TTC549 (cell line): ENCODE measurements around the gene GAB2.

Source experiments
- FAIRE-seq: peaks from 2 replicates; lab custom pipeline; 2012; peaks lifted over from hg19 to GRCh38; lab: Jason Lieb, UNC

GAB2 gene

DNA sequence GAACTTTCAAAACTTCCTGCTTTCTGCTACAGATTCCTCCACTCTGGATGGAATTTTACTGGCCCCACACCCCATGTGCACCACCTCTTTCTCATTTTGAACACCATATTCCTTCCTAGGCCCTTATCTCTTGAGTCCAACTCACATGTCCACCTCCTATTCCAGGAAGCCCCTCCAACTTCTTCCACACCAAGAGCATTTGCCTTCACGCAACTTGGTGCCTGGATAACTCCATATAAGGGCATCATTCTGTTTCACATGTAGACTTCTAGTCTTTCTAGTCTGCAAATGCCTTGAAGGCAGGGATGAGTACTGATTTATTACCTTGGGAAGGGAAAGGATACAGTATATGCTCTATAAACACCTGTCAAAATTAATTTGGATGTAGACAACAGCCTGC, 17.5 kb downstream of the GAB2 start:
- no peak for FAIRE-seq

DNA sequence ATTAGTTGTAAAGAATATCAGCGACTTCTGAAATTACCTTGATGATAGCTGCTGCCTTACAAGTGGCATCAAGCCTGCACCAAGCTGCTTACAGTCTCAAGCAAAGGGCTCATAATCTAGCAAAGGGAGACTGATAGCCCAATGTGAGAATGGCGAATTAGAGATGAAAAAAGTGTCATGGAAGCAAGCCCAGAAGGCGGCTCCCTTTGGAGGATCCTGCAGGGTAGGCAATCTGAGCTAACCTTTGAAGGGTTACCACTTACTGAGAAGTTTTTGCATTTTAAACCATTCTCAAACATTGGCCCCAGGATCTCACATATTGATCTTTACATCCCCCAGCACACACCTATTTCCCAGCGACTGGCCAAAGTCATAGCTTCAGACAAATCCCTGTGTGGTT, 18.5 kb downstream of the GAB2 start:
- FAIRE-seq = no peak

DNA sequence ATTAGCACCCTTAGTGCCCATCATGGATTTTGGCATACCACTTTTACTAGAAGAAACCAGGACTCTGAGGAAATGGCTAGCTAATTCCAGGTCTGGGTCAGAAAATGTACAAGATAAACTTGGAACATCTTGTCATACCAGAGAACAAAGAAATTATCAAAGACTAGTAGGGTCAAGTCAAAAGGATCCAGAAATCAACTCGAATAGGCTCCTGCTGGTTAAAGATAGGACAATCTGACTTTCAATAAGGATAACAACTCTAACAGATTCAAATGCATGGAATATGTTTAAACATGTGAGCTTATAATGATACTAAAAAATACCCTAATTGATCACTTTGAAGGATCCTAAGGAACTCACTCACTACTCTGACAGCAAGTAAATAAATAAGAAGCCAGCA, 18.9 kb downstream of the GAB2 start:
- FAIRE-seq = no peak

DNA sequence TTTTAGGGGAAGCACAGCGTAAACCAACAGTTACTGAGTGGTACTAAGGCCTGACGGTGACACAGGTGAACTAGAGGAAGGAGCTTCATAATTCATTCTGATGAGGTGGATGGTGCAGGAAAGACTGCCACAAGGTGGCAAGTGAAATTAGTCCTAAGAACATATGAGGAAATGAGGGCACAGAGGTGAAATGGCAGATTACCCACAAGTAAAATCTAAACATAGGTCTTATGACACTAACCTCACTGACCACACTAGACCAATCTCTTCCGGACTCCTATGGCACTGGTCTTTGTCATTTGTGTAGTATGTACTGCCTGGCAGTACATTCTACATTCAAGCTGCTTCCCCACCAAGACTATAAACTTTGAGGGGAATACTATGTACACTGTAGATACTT, 20.2 kb downstream of the GAB2 start:
- FAIRE-seq = no peak

DNA sequence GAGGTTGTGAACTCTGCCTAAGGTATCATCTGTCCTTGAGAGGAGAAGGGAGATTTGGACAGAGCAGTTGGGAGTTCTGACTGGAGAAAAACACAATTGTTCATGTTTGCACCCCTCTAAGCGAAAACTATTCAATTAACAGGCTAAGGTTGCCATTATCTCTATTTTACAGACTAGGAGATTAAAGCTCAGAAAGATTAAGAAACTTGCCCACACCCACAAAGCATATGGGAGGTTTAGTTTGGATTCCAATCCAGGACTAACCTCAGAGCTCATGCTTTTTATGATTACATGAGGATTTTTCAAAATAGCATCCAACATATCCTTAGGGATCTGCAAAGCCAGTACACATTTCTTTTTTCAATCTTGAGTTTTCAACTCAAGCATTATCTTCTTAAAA, 22.0 kb downstream of the GAB2 start:
- no peak for FAIRE-seq

DNA sequence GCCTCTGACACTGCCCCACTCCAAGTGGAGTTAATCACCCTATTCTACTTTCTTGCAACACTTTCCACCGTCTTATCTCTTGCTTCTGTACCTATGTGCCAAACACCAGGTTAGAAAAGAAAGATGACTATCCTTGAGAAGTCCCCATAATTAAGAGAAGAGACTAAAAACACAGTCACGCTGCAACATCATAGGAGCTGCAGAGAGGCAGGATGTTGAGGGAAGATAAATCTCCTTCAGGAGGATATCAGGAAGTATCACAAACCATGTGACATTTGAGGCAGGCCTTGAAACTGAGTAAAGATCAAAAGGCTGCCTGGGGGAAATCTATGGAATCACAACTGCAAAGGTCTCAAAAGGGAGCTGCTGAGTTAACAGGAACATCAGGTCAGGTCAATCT, 24.8 kb downstream of the GAB2 start:
- FAIRE-seq = no peak

DNA sequence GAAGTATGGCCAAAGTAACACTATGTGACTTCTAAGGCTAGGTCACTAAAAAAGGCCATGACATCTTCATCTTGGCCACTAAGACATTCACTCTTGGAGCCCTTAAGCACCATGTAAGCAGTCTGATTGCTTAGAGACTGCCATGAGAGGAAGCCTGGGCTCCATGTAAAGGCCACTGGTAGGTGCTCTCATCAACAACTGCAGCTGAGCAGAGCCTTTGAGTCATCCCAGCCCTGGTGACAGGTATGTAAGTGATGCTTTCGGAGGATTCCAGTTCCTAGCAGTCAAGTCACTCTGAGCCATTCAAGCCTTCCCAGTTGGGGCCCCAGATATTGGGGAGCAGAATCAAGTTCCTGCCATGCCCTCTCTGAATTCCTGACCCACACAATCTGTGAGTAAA, 26.2 kb downstream of the GAB2 start:
- no peak for FAIRE-seq

DNA sequence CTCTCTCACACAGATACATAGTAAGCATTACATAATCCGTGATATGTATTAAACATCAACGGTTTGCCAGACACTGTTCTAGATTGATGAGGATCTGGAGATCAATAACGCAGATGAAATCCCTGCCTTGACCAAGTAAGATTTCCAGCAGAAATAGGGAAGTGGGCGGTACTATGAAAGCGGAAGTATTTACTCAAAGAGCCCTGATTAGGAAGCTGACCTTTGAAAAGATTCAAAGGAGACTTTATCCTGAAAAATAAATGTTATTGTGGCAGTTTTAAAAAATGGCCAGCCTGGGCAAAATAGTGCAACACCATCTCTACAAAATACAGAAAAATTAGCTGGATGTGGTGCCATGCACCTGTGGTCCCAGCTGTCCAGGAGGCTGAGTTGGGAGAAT, 26.8 kb downstream of the GAB2 start:
- FAIRE-seq = no peak

DNA sequence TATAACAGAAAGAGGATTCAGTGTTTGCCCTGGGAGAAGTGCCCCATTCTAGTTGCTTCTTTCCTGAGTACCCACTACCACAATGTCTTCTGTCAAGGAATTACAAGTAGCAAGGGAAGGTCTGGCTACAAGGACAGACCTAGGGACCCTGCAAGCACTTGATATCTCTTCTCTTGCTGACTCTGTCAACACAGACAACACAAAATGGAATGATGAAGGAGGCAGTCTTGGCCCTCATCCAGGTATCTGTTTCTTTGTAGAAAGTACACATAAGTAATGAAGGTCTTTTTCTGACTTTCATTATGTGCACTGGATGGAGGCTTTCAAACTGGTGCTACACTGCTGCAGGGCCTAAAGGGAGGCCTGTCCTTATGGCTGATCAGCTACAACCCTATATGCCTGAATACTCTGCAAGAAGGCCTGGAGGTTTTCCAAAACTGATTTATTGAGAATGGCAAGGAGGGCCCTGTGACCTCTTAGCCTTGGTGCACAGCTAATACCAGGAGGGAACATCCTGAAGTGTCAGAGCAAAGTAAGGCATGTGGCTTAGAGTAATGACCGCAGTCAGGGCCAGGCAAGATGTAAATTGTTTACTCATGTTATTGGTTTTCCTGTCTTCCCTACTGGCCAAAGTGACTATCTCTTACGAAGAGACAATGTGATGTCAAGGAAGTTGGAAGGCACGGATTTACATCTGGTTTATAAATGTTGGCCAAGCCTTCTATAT, 31.2 kb downstream of the GAB2 start:
- no peak for FAIRE-seq

DNA sequence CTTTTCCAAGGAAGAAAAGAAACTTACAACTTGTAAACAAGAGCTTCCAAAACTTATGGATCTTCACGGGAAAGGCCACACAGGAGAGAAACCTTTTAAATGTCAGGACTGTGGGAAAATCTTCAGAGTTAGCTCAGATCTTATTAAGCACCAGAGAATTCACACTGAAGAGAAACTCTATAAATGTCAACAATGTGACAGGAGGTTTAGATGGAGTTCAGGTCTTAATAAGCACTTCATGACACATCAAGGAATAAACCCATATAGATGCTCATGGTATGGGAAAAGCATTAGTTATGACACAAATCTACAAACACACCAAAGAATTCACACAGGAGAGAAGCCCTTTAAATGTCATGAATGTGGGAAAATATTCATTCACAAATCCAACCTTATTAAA, 32.4 kb downstream of the GAB2 start:
- FAIRE-seq = no peak

DNA sequence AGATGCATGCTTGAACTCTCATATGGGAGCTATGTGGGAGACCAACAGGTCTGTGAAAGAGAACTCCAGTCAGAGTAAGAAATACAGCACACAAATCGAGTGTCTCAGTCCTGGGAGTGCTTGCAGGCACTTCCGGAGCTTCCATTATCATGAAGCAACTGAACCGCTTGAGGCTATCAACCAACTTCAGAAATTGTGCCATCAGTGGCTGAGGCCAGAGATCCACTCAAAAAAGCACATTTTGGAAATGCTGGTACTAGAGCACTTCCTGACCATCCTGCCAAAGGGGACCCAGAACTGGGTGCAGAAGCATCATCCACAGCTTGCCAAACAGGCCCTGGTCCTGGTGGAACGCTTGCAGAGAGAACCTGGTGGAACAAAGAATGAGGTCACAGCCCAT, 33.4 kb downstream of the GAB2 start:
- FAIRE-seq = no peak

DNA sequence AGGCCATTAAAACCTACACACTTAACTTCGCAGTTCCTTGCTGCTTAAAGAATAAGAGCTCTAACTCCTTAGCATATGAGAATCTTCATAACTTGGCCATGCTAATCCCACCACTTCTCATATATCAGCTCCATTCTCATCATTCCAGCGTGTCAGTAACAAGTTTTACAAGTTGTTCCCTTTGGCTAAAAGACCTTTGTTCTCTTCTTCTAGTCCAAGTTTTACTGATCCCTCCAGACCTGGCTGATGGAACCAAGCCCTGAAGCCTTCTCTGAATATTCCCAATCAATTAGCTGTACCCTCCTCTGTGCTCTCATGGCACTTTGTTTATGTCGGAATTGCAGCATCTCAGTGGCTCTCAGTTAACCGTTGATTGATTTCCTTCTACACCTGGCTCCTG, 35.8 kb downstream of the GAB2 start:
- FAIRE-seq = no peak

DNA sequence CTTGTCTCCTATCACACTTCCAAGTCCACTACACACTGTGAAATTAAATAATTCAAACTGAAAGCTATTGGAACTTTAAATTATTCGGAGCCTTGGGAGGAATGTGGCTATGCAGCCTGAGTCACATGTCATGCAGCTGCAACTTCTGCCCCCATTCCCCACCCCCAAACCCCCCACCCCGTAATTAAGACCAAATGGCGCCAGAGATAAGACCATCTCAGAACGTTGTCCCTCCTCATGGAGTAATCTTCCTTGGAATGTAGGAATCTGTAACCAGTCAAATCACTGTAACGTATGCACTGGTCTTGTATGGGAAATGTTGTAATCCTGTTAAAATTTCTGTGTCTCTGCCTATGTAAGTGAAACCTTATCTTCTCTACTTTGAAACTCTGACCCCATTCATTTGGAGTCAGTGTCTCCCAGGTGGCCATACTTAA, 37.0 kb downstream of the GAB2 start:
- no peak for FAIRE-seq

DNA sequence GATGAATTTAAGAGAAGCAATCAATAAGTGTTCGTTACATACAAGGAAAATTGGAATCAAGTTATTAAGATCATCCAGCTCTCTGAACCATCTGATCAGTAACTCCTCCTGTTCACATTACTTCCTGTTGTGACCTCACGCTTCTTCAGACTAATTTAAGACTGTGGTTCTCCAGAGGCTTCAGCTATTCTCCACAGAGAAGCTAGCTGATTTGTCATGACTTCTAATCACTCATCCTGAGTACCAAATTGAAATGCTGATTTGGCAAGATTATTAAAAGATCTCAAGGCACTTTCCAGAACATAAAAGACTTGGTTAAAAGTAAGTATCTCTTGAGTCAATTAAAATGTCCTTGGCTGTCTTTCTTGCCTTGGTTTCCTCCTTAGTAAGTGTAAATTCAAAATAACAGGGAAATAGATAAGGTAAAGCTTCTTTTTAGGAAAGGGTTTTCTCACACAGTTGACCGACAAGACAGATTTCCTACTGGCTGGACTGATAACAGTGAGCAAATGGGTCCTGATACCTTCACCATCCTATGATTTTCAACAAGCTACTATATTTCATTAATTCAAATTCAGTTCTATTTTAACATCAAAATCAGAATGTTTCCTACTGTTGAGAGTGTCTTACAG, 38.5 kb downstream of the GAB2 start:
- no peak for FAIRE-seq

DNA sequence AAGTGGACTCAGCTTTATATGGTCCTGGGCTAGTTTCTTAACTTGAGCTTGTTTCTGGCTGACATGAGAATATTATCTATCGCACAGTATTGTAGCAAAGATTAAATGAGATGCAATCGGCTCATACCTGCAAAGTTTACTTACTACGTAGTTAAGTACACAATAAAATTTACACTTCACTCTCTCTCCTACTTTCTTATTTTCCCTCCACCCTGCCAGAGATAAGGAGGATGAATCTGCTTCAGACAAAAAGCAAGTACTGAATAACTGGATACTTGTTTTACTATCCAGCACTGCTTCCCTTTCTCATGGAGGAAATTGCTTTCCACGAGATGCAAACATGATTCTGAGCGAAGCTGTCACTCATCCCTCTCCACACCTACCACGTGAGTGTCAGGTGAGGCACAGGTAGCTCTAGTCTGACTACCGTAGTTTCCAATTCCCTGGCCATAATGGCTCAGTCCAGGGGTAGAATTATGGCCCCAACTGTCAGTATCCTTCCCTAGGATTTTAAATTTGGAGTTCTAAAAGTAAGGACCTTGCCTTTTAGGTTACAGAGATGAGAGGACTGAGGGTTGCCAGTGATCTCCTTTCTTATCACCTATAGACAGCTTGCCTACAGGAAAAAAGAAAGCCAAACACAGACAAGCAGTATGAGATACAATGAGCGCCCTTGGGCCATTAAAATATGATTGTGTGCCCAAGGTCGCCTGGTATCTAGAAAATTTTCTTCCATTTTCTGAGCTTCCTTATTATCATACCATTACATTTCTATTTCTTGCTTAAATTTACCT, 39.8 kb downstream of the GAB2 start:
- no peak for FAIRE-seq

DNA sequence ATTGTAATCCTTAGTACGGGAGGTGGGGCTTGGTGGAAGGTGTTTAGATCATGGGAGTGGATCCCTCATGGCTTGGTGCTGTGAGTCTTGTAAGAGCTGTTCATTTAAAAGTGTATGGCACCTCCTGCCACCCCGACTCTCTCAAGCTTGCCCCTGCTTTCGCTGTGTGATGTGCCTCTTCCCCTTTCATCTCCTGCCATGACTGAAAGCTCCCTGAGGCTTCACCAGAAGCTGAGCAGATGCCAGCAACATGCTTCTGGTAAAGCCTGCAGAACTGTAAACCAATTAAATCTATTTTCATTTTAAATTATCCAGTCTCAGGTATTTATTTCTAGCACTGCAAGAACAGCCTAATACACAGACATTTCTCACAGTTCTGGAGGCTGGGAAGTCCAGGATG, 40.8 kb downstream of the GAB2 start:
- no peak for FAIRE-seq

DNA sequence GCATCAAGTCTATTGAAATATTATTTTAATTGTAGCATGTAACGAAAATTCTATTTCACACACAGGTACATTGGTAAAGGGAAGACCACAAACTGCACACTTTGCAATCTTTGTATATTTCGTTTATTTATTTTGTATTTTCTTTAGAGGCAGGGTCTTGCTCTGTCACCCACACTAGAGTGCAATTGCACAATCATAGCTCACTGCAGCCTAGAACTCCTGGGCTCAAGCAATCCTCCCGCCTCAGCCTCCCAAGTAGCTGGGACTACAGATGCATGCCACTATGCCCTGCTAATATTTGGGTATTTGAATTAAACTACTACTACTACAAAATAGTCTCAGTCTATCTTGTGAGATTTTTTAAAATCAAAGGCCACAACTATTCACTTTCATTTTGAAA, 42.7 kb downstream of the GAB2 start:
- no peak for FAIRE-seq

DNA sequence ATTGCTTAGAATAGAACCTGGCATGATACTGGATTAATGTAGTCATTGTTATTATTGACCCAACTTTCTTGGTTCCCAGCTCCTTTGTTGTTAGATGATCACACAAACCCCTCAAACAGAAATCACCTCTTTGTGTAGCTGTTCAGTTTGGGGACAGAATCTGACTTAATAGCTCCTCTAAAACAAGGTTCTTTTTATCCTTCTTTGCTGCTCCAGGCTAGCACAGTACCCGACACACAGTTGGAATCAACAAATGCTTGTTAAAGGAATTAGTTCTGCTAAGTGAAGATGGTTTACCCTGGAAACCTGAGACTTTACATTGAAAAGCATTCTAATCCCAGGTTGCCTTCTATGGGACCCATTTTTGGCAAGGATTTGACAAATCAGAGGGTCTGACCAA, 43.9 kb downstream of the GAB2 start:
- no peak for FAIRE-seq

DNA sequence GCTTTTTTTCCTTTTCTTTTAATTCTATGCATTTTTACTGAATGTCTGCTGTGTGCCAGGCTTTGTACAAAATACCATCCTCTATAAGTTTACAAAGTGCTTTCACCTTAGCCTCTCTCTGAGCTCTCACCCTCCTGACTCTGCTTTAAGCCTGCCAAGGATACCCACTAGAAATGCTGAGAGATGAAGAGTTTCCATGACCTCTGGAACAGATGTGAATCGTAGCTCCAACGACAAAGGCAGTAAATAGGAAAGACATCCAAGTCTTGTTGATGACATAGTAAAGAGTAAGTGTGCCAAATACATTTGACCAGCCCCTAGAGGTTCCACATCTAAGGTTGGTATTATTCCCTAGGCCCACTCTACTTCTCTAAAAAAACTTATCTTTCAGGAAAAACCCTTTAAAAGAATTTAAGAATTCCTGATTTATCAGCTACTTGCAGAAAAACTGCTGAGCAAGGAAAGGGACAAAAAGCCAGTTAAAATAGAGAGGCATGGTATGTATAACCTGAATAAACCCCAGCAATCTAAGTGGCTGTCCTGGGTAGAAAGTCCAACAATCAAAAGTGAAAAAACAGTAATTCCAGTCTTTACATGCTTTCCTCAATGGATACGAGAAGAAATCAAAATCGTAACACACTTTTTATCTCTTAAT, 45.4 kb downstream of the GAB2 start:
- FAIRE-seq = no peak

DNA sequence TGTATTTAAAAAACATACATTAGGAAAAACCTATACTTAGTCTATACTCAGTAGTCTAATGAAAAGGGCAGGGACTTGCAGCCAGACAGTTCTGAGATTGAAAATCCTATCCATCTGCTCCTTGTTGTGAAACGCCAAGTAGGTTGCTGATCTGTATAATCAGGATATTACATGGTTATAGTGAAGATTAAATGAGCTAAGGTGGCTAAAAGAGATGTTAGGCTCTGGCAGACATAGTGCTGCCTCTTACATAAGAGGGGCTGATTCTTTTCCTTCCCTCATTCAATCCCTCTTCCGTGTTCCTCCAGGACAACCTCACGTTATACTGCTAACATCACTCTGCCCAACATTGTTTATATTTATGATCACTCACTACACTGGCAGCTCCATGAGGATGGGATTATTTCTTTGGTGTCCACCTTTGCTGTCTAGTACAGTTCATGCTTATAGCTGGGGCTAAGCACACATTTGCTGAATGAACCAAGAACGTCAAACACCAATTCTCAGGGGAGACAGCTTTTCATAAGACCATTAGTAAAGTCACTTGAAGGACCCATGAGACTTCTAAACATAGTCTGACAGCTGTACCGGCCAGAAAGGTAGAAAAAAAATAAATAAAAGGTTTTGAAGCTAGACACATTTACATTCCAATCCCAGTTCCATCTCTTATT, 46.3 kb downstream of the GAB2 start:
- FAIRE-seq = no peak

DNA sequence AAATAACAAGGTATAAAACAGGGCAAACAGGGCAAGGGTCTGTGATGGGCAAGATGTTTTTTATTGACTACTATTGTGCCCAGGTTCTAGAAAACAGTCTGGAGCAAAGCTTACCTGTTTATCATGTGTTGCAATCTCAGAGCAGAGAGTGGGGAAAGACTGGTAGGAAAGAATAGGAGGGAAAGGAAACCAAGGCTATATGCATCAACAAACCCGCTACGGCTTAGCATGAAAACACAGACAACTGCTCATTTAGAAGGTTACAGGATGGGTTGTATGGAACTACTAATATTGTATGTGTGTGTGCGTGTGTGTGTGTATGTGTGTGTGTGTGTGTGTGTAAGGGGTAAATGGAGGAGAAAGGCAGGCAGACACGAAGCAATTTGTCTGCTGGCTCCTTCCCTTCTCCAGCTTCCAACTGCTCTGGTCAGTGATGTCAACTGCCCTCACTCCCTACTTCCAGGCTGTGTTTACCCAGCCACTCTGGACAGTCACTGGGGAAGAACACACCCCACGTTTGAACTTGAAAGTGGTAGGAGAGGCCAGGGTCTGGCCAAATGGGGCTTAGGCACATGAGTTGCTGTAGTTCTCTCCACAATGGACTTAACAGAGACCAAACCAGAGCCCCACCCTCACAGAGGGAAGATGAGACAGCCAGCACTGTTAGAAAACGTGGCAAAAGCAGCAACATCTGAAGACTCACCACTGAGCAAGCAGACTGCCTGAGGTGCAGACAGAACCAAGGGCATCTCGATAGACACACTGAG, 47.0 kb downstream of the GAB2 start:
- FAIRE-seq = no peak

DNA sequence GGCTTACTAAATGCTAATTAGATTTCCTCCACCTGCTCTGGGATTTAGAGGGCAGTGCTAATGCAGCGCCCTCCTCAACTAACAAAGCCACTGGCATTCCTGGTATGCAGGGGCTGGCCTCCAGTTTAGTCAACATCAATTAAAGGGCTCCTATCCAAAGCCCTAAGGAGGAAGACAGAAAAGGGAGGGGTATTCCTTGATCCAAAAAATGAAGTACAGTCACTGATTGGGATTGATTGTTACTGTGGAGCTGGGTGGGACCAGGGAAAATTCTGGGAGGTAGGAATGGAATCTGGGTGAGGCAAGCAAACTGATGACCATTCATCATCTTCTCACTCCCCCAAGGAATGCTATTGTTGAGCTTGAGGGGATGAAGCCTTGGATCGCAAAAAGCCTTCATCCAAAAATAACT, 52.2 kb downstream of the GAB2 start:
- FAIRE-seq = no peak
